Suppressor macrophage treated with lipopolysaccharide for 4 hours (primary cell): ENCODE measurements around the gene RPL22.
"Not testable (repeated sequence)": the region's sequence is repeated elsewhere in the genome, so short reads cannot be mapped to it uniquely, and the experiment has no call there.

ENCODE experiments used
- DNase-seq: peaks from one replicate; pipeline ENCODE4 v3.0.0-alpha.2; 2020

The RPL22 gene

GRCh38 chr1:6233376-6233775, 34.0 kb upstream of the RPL22 start:
- no peak for DNase-seq

- DNase-seq = no peak
Measured at GRCh38 chr1:6225651-6226050, 26.3 kb upstream of the RPL22 start.

- no peak for DNase-seq
Measured at GRCh38 chr1:6224718-6225117, 25.3 kb upstream of the RPL22 start.

- DNase-seq = no peak
Measured at GRCh38 chr1:6223617-6224016, 24.2 kb upstream of the RPL22 start.

GRCh38 chr1:6222636-6223035, 23.2 kb upstream of the RPL22 start:
- DNase-seq = no peak

GRCh38 chr1:6221210-6221784, 21.9 kb upstream of the RPL22 start:
- no peak for DNase-seq

- no peak for DNase-seq
Measured at GRCh38 chr1:6220236-6220635, 20.8 kb upstream of the RPL22 start.

- not testable (repeated sequence) for DNase-seq
Measured at GRCh38 chr1:6219641-6220040, 20.2 kb upstream of the RPL22 start.

GRCh38 chr1:6218375-6219164, 19.2 kb upstream of the RPL22 start:
- no peak for DNase-seq

- no peak for DNase-seq
Measured at GRCh38 chr1:6212193-6212959, 13.0 kb upstream of the RPL22 start.

GRCh38 chr1:6211731-6212130, 12.3 kb upstream of the RPL22 start:
- DNase-seq = no peak

GRCh38 chr1:6210591-6211355, 11.4 kb upstream of the RPL22 start:
- no peak for DNase-seq

GRCh38 chr1:6209661-6210580, 10.5 kb upstream of the RPL22 start:
- no peak for DNase-seq

GRCh38 chr1:6208723-6209660, 9.6 kb upstream of the RPL22 start:
- peak; percentile 68 for DNase-seq

GRCh38 chr1:6207921-6208320, 8.5 kb upstream of the RPL22 start:
- DNase-seq = no peak

- no peak for DNase-seq
Measured at GRCh38 chr1:6207075-6207885, 7.9 kb upstream of the RPL22 start.

- no peak for DNase-seq
Measured at GRCh38 chr1:6206520-6206855, 7.1 kb upstream of the RPL22 start.

- DNase-seq = peak; percentile 29
Measured at GRCh38 chr1:6205849-6206519, 6.6 kb upstream of the RPL22 start, which contains the start of gene RNF207. Gene RNF207 (plus strand): TSS chr1:6206119. CDS start chr1:6206536, 417 bp downstream.

- DNase-seq = no peak
Measured at GRCh38 chr1:6202256-6202655, 2.9 kb upstream of the RPL22 start.
